DMS79 treated with DMSO at 0.1 percent for 48 hours (cell line): Measurements from ENCODE around the gene ADAM12.
"Not testable (repeated sequence)": the region's sequence is repeated elsewhere in the genome, so short reads cannot be mapped to it uniquely, and the experiment has no call there.

Experiments used
- DNase-seq: peaks from one replicate; lab custom pipeline; 2025; lab: John Stamatoyannopoulos, UW

ADAM12 gene

DNA sequence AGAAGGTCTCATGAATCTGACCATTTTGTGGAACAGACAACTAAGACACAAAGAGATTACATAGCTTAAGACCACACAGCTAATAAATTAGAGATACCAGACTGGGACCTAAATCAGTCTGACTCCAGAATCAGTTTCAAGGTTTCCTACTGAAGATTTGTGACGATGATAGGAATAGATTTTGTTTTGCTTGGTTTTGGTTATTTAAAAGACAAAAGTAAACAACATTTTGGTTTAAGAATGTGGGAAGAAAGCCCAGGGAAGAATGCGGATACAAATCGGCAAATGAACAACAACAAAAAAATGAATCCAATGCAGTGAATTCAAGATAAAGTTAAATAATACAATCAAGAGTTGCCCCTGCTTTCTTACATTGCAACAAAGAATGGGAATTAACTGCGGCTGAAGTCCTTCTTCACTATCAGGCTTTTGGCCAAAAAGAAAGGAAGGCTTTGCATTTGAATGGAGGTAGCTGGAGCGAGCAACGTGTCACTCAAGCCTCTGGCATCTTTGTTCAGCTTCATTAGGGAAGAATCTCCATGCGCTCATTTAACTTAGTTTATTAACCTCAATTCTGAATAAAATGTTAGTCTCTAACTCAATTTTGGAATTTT lies 210.8 kb downstream of the ADAM12 start:
- DNase-seq = no peak

DNA sequence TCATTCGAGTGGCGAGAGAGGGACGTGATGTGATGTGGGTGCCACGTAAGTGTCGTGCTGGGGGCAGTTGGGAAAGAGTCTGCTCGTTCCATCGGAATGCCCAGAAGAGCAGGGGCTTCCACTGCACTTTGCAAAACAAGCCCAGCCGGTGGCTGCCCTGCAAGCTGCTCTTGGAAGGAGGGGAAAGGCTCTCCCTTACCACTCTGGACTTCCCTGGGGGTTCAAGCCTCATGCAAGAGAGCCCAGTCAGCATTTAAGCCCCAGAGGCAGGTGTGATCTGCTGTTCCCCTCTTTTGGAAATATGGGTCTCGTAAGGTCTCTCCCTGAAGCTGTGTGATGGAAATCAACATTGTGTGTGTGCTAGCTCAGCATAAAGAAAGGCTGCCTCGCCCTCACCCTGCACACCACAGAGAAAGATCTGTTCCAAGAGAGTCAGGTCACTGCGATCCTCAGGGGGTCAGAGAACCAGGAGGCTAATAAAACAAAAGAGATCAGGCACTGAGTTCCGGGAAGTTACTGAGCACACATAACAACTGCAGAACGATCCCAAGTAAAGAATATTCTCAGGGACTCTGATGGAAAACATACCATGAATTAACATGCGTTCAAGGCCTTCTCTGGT lies 212.5 kb downstream of the ADAM12 start:
- no peak for DNase-seq

DNA sequence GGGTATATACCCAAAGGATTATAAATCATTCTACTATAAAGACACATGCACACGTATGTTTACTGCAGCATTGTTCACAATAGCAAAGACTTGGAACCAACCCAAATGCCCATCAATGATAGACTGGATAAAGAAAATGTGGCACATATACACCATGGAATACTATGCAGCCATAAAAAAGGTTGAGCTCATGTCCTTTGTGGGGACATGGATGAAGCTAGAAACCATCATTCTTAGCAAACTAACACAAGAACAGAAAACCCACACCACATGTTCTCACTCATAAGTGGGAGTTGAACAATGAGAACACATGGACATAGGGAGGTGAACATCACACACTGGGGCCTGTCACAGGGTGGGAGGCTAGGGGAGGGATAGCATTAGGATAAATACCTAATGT lies 215.5 kb downstream of the ADAM12 start:
- DNase-seq = not testable (repeated sequence)

DNA sequence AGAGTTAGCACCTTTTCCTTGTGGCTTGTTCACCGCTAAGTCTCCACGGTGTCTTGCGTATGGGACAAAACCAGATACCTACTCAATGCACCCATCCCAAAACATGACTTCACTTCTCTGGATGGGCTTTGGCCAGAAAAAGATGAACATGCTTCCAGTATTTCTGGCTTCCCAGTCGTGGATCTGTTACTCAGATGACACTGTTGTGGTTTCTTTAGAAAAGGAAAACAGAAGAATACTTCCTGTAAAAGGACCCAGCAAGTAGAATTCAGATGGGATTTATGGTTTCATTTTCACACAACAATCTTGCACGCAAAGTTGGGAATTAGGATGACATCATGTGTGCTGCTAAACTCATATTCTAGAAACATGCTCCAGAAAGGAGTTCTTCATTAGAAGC lies 216.7 kb downstream of the ADAM12 start:
- DNase-seq = no peak

DNA sequence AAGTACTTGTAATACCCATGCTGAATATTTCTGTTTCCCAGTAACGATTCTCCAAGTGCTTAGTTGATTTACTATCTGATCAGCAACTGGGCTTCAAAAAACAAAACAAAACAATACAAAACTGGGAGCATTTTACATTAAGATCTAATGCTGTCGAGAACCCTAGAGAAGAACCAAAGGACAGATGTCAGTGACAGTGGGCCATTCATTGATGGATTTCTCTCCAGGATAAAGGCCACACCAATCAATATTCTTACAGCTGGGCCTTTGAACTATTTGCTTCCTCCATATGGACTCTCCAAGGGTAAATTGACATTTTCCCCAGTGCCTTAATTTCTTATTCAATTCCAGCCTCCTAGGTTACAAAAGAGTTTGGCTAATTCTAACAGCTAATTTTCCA lies 217.5 kb downstream of the ADAM12 start:
- no peak for DNase-seq

DNA sequence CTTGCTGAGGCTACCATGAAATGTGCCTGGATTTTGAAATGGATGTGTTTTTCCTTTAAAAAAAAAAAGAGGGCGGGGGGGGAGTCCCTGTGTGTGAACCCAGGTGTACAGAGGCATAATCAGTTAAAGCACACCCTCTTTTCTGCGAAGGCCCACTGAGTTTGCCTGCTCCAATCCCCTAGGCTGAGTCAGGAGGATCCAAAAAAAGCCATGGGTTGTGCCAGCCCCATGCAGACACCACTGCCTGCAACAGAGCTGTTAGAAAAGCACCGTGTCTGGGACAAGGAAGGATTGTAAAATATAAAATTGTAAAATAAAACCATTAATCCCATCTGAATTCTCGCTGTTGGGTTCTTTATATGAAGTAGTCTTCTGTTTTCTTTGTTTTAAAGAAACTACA lies 217.9 kb downstream of the ADAM12 start:
- DNase-seq = no peak

DNA sequence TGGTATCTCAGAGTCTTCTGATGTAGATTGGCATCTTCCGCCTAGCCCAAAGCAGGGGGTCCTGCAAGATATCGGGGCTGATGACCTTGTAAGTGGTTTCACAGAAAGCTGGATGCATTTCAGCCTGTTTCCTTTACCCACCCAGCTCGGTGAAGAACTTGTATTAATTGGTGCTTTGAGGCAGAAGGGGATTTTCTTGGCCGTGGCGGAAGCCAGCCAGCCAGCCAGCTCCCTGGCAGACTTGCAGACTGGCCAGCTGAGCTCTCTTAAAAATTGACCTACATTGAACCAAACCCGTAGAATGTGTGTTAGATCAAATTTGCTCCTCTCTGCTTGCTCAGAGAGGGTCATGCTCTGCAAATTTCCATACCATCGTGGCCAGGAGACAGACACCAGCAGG lies 218.4 kb downstream of the ADAM12 start:
- DNase-seq = no peak

DNA sequence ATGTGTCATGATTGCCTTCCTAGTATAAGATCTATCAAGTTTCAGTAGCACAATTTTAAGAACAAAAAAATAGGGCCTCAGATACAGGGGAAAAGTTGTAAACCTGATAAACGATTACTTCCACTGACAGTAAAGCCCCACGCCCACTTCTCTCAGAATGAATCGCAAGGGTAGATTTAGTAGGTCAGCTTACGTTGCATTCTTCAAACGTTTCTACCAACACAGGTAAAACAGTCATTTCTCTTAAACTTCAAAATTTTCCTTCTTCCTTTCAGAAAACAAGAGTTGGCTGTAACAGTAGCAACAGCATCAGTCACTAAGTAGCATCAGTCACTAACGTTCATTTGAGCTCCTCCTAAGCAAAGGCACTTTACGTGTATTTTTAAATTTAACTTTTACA lies 221.5 kb downstream of the ADAM12 start:
- DNase-seq = no peak

DNA sequence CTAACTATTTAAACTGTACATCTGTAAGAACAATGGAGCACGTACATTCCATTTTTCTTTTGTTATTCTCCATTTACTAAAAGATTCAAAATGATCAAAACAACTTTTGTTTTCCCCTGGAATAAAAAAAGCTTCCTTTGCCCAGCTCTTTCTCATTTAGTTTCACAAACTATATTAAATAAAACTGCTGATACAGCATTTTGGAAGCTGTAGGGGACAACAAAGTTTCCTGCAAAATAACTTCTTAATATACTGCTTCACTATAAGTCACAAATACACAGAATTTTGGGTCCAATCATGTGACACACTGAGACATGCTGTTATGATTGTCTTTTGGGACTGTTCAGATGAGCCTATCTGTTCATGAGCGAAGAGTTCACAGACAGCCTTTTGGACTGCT lies 222.4 kb downstream of the ADAM12 start:
- no peak for DNase-seq

DNA sequence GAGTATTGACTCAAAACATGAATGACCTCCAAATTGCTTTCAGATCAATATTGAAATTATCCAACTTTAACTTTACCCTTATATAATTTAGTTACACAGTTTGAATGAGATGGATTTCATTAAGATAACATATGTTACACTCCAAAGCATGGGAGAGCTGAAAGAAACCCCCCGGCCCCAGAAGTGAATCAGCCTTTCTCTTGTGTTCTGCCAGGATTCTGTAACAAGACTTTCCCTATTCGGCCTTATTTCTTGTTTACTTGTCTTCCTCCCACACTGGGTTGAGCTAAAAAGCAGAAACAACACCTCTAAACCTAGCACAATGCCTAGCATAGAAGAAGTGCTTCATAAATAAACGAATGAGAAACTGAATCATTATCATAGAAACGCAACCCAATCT lies 224.8 kb downstream of the ADAM12 start:
- no peak for DNase-seq

DNA sequence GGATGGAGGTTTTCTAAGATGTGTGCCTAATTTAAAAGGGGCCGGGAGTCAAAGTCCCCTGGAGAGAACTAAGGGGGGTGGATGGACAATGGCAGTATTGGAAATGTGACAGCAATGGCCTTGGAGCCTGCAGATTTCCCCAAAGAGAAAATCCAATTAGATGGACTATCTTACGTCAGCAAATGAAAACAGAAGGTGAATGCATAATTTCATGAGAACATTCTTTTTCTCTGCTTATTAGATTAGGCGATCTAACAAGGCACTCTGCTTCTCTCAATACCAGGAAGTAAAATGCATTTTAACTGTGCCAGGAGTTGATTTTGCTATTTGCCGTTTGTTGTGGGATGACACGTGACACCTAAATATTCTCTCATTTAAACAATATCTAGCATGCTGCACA lies 226.6 kb downstream of the ADAM12 start:
- no peak for DNase-seq

DNA sequence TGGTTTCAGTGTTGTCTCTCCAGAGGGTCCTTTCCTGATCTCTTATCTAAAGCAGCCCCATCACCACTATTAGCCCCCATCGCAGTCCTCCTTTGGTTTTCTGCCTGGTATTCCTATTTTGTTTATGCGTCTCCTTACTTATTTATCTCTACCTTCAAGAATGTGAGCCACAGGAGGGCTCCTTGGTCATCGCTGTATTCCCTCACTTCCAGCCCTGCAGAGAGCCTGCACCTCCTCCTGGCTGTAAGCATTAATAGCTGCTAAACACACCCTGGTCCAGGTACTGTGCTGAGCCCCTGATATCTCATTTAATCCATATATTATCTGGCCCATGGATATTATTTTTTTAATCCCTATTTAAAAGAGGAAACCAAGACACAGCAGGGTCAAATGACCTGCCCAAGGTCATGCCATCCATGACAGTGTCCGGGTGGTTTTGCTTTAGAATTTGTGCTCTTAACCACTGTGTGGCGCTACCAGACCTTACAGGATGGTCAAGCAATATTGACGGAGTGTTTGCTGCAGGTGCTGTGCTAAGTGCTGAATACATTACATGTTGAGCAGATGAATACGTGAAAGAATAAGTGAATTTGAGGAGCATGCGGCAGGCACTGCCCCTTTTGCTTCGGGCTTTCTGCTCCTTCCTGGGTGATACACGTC lies 227.2 kb downstream of the ADAM12 start:
- DNase-seq = no peak

DNA sequence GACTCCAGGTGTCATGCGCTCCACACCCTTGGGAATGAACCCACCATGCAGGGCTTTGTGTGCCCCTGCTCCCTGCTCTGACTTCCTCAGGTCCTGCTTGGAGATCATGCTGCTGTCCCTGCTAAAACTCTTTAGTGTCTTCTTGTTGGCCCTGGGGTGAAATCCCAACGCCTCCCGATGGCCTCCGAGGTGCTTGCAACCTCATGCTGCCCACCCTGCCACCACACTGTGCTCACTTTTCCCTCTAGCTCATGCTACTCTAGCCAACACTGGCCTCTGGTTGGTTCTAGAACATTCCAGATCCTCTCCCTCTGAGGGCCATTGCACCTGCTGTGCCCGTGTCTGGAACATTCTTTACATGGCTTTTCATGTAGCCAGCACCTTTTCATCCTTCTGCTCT lies 227.7 kb downstream of the ADAM12 start:
- no peak for DNase-seq

DNA sequence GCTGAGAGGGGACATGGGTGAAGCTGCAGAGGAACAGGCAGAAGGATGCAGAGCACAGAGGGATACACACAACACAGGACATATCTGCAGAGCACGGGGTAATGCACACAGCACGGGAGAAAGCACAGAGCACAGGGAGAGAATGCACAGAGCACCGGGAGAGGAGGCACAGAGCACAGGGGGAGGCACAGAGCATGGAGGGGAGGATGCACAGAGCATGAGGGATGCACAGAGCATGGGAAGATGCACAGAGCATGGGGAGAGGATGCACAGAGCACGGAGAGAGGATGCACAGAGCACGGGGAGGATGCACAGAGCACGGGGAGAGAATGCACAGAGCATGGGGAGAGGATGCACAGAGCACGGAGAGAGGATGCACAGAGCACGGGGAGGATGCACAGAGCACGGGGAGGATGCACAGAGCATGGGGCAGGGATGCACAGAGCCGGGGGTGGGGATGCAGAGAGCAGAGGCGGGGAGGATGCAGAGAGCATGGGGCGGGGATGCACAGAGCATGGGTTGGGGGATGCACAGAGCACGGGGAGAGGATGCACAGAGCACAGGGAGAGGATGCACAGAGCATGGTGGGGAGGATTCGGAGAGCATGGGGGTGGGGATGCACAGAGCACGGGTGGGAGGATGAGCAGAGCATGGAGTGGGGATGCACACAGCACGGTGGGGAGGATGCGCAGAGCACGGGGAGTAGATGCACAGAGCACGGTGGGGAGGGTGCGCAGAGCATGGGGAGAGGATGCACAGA lies 230.0 kb downstream of the ADAM12 start:
- no peak for DNase-seq

DNA sequence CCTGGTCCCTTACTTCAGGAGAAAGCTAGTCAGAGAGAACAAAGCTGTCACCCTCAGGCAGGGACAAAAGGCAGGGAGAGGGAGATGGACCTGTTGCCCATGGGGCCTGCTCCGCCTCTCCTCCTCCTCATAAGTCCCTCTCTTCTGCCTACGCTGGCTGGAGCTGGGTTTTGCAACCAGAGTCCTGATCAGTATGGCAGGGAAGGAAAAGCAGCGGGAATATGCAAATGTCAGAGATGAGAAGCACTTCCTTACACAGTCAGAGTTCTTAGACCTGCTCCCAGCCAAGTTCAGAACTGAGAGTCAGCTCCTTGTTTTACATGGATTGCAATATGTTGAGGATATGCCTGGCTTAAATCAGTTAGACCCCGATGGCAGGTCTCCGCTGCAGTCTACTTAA lies 231.1 kb downstream of the ADAM12 start:
- no peak for DNase-seq

DNA sequence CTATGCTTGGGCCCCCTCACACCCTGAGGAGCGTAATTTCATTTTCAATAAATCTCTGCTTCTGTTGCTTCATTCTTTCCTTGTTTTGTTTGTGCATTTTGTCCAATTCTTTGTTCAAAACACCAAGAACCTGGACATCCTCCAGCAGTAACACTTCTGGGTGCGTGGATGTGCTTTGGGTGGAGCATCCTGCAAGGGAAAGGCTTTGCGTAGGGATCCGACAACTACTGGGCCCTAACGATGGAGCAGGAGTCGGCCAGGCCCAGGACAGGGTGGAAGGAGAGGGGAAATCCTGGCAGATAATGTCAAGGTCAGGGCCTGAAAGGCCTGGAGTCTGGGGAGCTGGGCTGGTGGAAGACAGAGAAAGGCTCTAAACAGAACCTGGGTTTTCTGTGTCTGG lies 231.8 kb downstream of the ADAM12 start:
- no peak for DNase-seq

DNA sequence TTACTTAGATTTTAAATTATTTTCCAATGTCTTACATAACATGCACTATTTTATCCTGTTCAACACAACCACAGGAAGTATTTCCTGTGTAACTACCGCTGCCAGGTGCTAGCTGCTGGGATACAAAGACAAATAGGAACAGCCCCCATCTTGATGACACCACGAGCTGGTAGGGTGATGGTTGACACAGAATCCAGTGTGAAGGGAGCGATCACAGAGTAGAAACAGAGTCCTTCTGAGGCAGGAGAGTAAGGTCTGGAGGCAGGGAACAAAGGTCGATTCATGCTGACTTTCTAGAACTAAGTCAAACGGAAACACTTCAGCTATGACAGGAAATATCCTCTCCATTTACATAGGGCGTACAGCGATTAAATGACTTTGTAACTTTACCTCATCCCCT lies 232.3 kb downstream of the ADAM12 start:
- no peak for DNase-seq

DNA sequence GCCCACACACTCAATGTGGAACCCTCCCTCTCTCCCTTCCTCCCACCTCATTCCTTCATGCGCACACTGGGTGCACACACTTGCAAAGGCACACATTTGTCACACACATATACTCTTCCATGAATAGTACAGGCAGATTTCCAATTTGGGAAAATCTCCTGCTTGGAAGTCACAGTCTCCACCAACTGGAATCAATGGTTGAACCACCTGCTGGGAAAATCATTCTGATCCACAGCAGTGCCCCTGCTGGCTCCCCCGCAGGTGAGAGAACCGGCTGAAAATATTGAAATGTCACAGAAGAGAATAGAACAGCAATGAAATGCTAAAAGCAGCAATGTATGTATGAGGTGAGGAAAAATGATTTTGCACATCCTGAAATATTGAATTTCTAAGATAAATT lies 232.7 kb downstream of the ADAM12 start:
- DNase-seq = no peak

DNA sequence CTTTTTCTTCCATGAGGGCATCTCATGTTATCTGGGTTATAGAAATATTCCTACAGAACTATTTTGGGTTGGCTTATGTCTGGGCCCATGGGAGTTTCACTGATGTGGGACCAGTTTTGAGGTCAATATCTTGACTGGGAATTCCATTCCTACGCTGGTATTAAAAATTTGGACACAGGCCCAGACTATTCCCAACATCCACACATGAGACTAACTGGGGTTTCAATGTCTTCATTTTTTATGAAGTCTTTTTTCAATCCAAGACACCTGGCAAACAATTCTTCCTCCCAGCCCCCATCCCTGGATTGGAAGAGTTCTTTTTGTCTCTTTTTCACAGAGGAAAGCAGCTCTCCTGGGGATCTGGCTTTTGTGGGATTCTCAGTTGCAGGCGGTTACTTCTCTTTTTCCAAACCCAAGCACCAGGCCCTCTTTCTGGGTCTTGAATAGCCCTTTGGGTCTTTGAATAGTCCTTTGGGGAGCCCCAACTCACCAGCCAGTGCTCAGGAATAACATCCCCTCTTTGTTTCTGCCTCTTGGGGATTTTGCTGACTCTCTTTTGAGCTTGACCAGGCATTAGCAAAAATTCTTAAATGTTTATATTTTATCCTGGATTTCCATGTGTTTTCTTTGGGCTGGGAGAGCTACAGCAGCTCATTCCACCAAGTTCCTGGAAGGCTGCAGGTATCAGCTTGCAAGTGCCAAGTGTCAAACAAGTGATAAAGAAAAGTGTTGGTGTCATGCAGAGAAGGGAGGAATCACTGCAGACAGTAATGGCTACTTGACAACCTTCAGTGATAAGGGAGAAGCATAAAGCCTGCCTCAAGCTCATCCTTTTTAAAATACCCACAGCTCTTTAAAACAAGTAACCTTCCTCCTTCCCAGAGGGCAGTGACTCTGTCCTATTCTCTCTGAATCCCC lies 234.3 kb downstream of the ADAM12 start:
- DNase-seq = no peak

DNA sequence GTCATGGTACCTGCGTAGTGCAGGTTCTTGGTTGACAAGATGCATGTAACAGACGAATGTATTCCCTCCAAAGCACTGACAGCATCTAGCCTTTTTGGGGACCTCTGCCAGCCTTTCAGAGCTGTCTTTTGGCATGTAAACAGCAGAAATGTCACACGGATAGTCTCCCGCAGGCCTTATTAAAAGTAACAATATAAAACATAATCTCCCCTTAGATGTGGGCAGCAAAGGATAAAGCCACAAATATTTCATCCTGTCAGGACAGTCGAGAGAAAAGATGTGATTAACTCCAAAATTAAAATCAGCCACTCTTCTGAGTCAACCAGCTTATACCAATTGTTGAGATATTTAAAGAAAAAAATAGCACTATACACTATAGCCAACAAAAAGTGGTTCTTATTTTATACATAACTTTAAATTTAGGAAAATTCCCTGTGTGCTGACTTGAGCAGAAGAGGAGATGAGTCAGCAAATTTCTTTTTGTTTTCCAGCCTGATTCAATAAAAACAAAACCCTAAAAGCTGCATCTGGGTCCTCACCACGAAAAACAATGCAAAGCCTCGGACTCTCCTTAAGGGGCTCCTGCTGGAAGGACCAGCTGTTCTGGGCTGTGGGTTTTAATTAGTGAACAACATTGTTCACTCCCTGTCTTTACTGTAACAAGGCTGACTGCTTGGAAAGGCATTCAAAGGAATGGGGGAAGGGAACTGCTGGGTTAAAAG lies 240.2 kb downstream of the ADAM12 start:
- no peak for DNase-seq

DNA sequence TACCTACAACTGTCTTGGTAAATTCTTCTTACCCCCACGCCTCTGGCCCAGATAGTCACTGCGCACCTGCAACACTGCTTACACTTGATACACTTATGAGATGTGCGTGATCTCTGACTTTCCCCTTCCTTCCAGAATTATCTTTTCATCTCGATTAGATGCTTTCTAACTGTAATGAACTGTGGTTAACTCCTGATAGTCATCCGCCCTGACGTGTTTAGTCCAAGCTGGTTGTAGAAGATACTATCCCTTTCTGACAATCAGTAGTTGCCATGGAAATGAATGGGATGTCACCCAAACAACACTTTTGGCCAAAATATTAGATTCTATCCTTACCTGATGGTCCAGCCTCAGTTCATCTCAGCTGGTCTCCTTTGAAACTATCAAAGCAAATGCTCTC lies 241.5 kb downstream of the ADAM12 start:
- no peak for DNase-seq
